ENCODE data around the gene TYW5. TPM values are rescaled to one million over a fixed set of nuclear protein-coding genes. Genes with fewer than 3 reads are reported as not detected.
A peak's percentile ranks its signal among the peaks of the same experiment; 100 is the strongest.

TYW5 gene
- total RNA-seq, 4 donors from 2014 or later, result 7.4 to 18.8 (median 14.6) TPM

GRCh38 chr2:199946836-199947235 lies 8.5 kb downstream of the TYW5 start:
- H3K27ac ChIP-seq, result no peak overlapping the region
- TF ChIP-seq POLR2A (IDR thresholded peaks at IDR 0.05) (no peak), CTCF (IDR thresholded peaks at IDR 0.05) (no peak)
- no peak overlapping the region for H3K4me3 ChIP-seq
- no peaks in the 10 kb centered on the region for H3K9me3 ChIP-seq
- peaks cover 0 to 41% (median 0%) of the 10 kb centered on the region in 3 donors for H3K36me3 ChIP-seq
- peaks cover 0 to 9% (median 0%) of the 10 kb centered on the region in 4 donors for H3K4me1 ChIP-seq
- H3K27me3 ChIP-seq, result no peaks in the 10 kb centered on the region
- DNase-seq, result no peak

- Histone ChIP-seq H3K27me3 (no peaks in the 10 kb centered on the region), H3K36me3 (peaks cover 0 to 41% (median 0%) of the 10 kb centered on the region in 3 donors), H3K9me3 (no peaks in the 10 kb centered on the region), H3K4me3 (no peak overlapping the region), H3K4me1 (peaks cover 0 to 9% (median 0%) of the 10 kb centered on the region in 4 donors), H3K27ac (no peak overlapping the region)
- DNase-seq, result no peak
- TF ChIP-seq CTCF (IDR thresholded peaks at IDR 0.05), result no peak
- TF ChIP-seq POLR2A (IDR thresholded peaks at IDR 0.05), result no peak
Observed at GRCh38 chr2:199946196-199946595, 9.1 kb downstream of the TYW5 start.

GRCh38 chr2:199943373-199943772 lies 11.9 kb downstream of the TYW5 start:
- Histone ChIP-seq H3K27ac (no peak overlapping the region), H3K27me3 (no peaks in the 10 kb centered on the region), H3K9me3 (no peaks in the 10 kb centered on the region), H3K36me3 (peaks cover 0 to 38% (median 0%) of the 10 kb centered on the region in 3 donors), H3K4me3 (no peak overlapping the region), H3K4me1 (peaks cover 0 to 9% (median 0%) of the 10 kb centered on the region in 4 donors)
- no peak for DNase-seq
- no peak for TF ChIP-seq POLR2A (IDR thresholded peaks at IDR 0.05)

GRCh38 chr2:199940373-199940772 lies 14.9 kb downstream of the TYW5 start:
- Histone ChIP-seq H3K4me1 (peaks cover 0 to 9% (median 0%) of the 10 kb centered on the region in 4 donors), H3K4me3 (no peak overlapping the region), H3K27ac (no peak overlapping the region), H3K36me3 (peaks cover 0 to 23% (median 0%) of the 10 kb centered on the region in 3 donors), H3K27me3 (no peaks in the 10 kb centered on the region), H3K9me3 (no peaks in the 10 kb centered on the region)
- TF ChIP-seq POLR2A (IDR thresholded peaks at IDR 0.05), result no peak
- peak in 3 of 6 experiments; percentile 43 to 52 (median 47) for TF ChIP-seq CTCF (IDR thresholded peaks at IDR 0.05)
- no peak for DNase-seq

GRCh38 chr2:199936554-199936953 lies 18.7 kb downstream of the TYW5 start:
- H3K4me1 ChIP-seq, result no peaks in the 10 kb centered on the region
- H3K4me3 ChIP-seq, result no peak overlapping the region
- H3K36me3 ChIP-seq, result peaks cover 0 to 40% (median 4%) of the 10 kb centered on the region in 3 donors
- no peak overlapping the region for H3K27ac ChIP-seq
- no peaks in the 10 kb centered on the region for H3K27me3 ChIP-seq
- no peak for DNase-seq
- TF ChIP-seq CTCF (IDR thresholded peaks at IDR 0.05), result no peak
- no peaks in the 10 kb centered on the region for H3K9me3 ChIP-seq

GRCh38 chr2:199933466-199933865 lies 21.8 kb downstream of the TYW5 start:
- Histone ChIP-seq H3K36me3 (peaks cover 0 to 53% (median 4%) of the 10 kb centered on the region in 3 donors), H3K27ac (no peak overlapping the region), H3K27me3 (no peaks in the 10 kb centered on the region), H3K9me3 (no peaks in the 10 kb centered on the region), H3K4me3 (no peak overlapping the region), H3K4me1 (no peaks in the 10 kb centered on the region)
- DNase-seq, result no peak
- TF ChIP-seq POLR2A (IDR thresholded peaks at IDR 0.05), result no peak
- TF ChIP-seq CTCF (IDR thresholded peaks at IDR 0.05), result no peak

Data from Peyer's patch (tissue), 4 donors.